Esophagus squamous epithelium (tissue), 4 donors: ENCODE data around the gene IL22RA2.

Source experiments
- POLR2A ChIP-seq, 4 donors: fragments of 450-650 bp; IDR thresholded peaks; one replicate each; pipeline ENCODE4 v1.6.1; 2017; ENCODE audit warnings: antibody characterized with exemption in 4 of 4, mild to moderate bottlenecking in 4 of 4, moderate library complexity in 3 of 4
- TF ChIP-seq, protein P1 (sequence below), 6 experiments: fragments of 450-650 bp in 4 of 6; fragments of 200-600 bp in 2 of 6; sonication (generic) in 2 of 6; IDR thresholded peaks; one replicate each; pipeline ENCODE4 v1.5.1; 2016 to 2019; ENCODE audit warnings: antibody characterized with exemption in 6 of 6, mild to moderate bottlenecking in 4 of 6, moderate library complexity in 4 of 6

DNA sequence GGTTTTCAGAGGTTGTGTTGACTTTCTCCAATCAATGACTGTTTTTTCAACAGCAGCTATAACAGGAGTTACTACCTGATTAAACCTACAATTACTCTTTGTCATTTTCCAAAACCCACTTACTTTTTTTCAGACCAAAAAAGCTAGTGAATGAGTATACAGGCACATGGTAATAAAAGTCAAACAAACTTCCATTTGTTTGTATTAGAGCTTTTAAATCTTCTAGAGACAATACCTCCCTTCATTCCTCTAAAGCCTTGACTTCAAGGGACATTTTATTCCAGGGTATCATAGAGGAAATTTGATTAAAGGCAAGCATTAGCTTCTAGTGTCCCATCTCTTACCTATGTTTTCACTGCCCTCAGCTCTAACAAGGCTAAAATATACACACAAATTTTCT lies 52.7 kb downstream of the IL22RA2 start:
- TF ChIP-seq, protein P1, sequence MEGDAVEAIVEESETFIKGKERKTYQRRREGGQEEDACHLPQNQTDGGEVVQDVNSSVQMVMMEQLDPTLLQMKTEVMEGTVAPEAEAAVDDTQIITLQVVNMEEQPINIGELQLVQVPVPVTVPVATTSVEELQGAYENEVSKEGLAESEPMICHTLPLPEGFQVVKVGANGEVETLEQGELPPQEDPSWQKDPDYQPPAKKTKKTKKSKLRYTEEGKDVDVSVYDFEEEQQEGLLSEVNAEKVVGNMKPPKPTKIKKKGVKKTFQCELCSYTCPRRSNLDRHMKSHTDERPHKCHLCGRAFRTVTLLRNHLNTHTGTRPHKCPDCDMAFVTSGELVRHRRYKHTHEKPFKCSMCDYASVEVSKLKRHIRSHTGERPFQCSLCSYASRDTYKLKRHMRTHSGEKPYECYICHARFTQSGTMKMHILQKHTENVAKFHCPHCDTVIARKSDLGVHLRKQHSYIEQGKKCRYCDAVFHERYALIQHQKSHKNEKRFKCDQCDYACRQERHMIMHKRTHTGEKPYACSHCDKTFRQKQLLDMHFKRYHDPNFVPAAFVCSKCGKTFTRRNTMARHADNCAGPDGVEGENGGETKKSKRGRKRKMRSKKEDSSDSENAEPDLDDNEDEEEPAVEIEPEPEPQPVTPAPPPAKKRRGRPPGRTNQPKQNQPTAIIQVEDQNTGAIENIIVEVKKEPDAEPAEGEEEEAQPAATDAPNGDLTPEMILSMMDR (IDR thresholded peaks at IDR 0.05): no peak
- TF ChIP-seq POLR2A (IDR thresholded peaks at IDR 0.05): no peak
